GM13976 (cell line): ENCODE results near the gene TMEM245.

Source experiments
- DNase-seq: peaks from one replicate; pipeline ENCODE4 v3.0.0; 2012; ENCODE audit warnings: low spot score
- CTCF ChIP-seq: IDR thresholded peaks from 2 replicates; pipeline ENCODE4 v1.5.1; 2012; ENCODE audit warnings: borderline replicate concordance, mild to moderate bottlenecking; ENCODE audit not compliant: insufficient read depth; ENCODE audit errors: extremely low read depth, missing control alignments, control extremely low read depth
- in situ Hi-C: fragments of 300-500 bp; cut with MboI; formaldehyde crosslinking; loops from one replicate; pipeline ENCODE4 v1.12.0; 2022; ENCODE audit warnings: low sequenced_read_pairs, mixed read lengths, inconsistent platforms; ENCODE audit not compliant: unreplicated experiment

The TMEM245 gene

GRCh38 chr9:109048822-109049221 is 70.9 kb downstream of the TMEM245 start:
- no peak for DNase-seq
- in situ Hi-C loops: no loop called here
- no peak for TF ChIP-seq CTCF

GRCh38 chr9:109047259-109047658 is 72.5 kb downstream of the TMEM245 start:
- in situ Hi-C loops: no loop called here
- DNase-seq: no peak
- no peak for TF ChIP-seq CTCF

DNA sequence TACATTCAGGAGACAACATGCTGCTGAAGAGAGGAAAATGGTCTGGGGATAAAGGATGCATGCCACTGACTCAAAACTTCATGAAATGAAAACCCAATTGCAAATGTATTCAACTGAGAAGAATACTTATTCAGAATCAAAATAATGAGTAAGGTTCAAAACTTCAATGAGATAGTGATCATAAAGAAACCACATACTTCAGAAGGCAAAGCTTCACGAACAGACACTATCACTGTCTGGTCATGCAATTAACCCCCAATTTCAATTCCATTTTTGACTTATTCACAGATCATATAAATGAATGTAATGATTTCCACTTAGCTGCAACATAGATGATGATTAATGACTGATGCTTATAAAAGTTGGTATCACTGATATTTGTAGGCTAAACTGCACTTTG is 73.4 kb downstream of the TMEM245 start:
- in situ Hi-C loops: no loop called here
- no peak for DNase-seq
- no peak for TF ChIP-seq CTCF

GRCh38 chr9:109043578-109043977 is 76.2 kb downstream of the TMEM245 start:
- in situ Hi-C loops: no loop called here
- TF ChIP-seq CTCF: no peak

GRCh38 chr9:109040571-109040970 is 79.2 kb downstream of the TMEM245 start:
- DNase-seq: no peak
- in situ Hi-C loops: no loop called here

More at GRCh38 chr9:109043578-109043977, 76.2 kb downstream of the TMEM245 start:
- no peak for DNase-seq

DNA sequence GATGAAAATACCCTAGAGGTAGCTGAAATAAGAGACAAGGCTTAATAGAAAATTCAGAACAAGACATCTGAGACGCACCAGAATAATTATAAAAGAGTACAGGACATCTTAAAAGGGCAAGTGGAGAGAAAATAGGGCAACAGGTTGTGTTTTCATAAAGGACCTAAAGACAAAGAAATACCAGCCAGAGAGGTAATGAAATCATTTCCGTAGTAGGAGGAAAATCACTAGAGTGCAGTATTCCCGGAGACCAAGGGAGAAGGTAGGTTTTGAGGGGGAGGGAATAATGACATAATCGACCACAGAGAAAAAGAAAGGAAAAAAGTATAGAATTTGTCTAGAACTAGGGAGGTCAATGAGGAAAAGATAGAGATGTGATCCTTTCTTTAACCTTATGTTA is 80.2 kb downstream of the TMEM245 start:
- in situ Hi-C loops: no loop called here
- no peak for TF ChIP-seq CTCF
- no peak for DNase-seq

More at GRCh38 chr9:109040571-109040970, 79.2 kb downstream of the TMEM245 start:
- no peak for TF ChIP-seq CTCF
